ENCODE measurements around the gene B3GAT1.

B3GAT1 gene

GRCh38 chr11:134369656-134370525, 42.2 kb downstream of the B3GAT1 start:
- no peak overlapping the region for H3K4me3 ChIP-seq (ENCODE audit: low read length in 2 of 2)
- H3K27me3 ChIP-seq (ENCODE audit: control insufficient read depth in 1 of 2, insufficient read depth in 2 of 2, low read length in 2 of 2) = peaks cover 0 to 2% of the 10 kb centered on the region in 2 donors
- H3K27ac ChIP-seq (ENCODE audit: low read length) = no peak overlapping the region
- no peaks in the 10 kb centered on the region for H3K4me1 ChIP-seq (ENCODE audit: control insufficient read depth, insufficient read depth, low read length)
- H3K36me3 ChIP-seq (ENCODE audit: control insufficient read depth in 2 of 2, insufficient read depth in 2 of 2, low read length in 2 of 2) = peaks cover 0 to 6% of the 10 kb centered on the region in 2 donors
- no peak overlapping the region for H3K9ac ChIP-seq (ENCODE audit: low read length in 2 of 2)
- no peaks in the 10 kb centered on the region for H3K9me3 ChIP-seq (ENCODE audit: control insufficient read depth in 2 of 2, low read length in 2 of 2)

GRCh38 chr11:134367781-134368180, 44.3 kb downstream of the B3GAT1 start:
- no peak overlapping the region for H3K9ac ChIP-seq (ENCODE audit: low read length in 2 of 2)
- H3K27me3 ChIP-seq (ENCODE audit: control insufficient read depth in 1 of 2, insufficient read depth in 2 of 2, low read length in 2 of 2) = peaks cover 0 to 2% of the 10 kb centered on the region in 2 donors
- H3K4me1 ChIP-seq (ENCODE audit: control insufficient read depth, insufficient read depth, low read length) = no peaks in the 10 kb centered on the region
- no peak overlapping the region for H3K4me3 ChIP-seq (ENCODE audit: low read length in 2 of 2)
- H3K36me3 ChIP-seq (ENCODE audit: control insufficient read depth in 2 of 2, insufficient read depth in 2 of 2, low read length in 2 of 2) = peaks cover 0 to 6% of the 10 kb centered on the region in 2 donors
- H3K27ac ChIP-seq (ENCODE audit: low read length) = no peak overlapping the region
- H3K9me3 ChIP-seq (ENCODE audit: control insufficient read depth in 2 of 2, low read length in 2 of 2) = no peaks in the 10 kb centered on the region

GRCh38 chr11:134366254-134366653, 45.8 kb downstream of the B3GAT1 start:
- Histone ChIP-seq H3K4me1 (ENCODE audit: control insufficient read depth, insufficient read depth, low read length) (no peaks in the 10 kb centered on the region), H3K9ac (ENCODE audit: low read length in 2 of 2) (no peak overlapping the region), H3K9me3 (ENCODE audit: control insufficient read depth in 2 of 2, low read length in 2 of 2) (no peaks in the 10 kb centered on the region), H3K36me3 (ENCODE audit: control insufficient read depth in 2 of 2, insufficient read depth in 2 of 2, low read length in 2 of 2) (peaks cover 0 to 4% of the 10 kb centered on the region in 2 donors), H3K27ac (ENCODE audit: low read length) (no peak overlapping the region), H3K27me3 (ENCODE audit: control insufficient read depth in 1 of 2, insufficient read depth in 2 of 2, low read length in 2 of 2) (peaks cover 0 to 2% of the 10 kb centered on the region in 2 donors), H3K4me3 (ENCODE audit: low read length in 2 of 2) (no peak overlapping the region)

- H3K4me3 ChIP-seq (ENCODE audit: low read length in 2 of 2) = no peak overlapping the region
- H3K9me3 ChIP-seq (ENCODE audit: control insufficient read depth in 2 of 2, low read length in 2 of 2) = no peaks in the 10 kb centered on the region
- peaks cover 0 to 4% of the 10 kb centered on the region in 2 donors for H3K36me3 ChIP-seq (ENCODE audit: control insufficient read depth in 2 of 2, insufficient read depth in 2 of 2, low read length in 2 of 2)
- no peaks in the 10 kb centered on the region for H3K4me1 ChIP-seq (ENCODE audit: control insufficient read depth, insufficient read depth, low read length)
- no peak overlapping the region for H3K9ac ChIP-seq (ENCODE audit: low read length in 2 of 2)
- H3K27ac ChIP-seq (ENCODE audit: low read length) = no peak overlapping the region
- H3K27me3 ChIP-seq (ENCODE audit: control insufficient read depth in 1 of 2, insufficient read depth in 2 of 2, low read length in 2 of 2) = peaks cover 0 to 2% of the 10 kb centered on the region in 2 donors
Observed at GRCh38 chr11:134365011-134365925, 46.8 kb downstream of the B3GAT1 start.

GRCh38 chr11:134364261-134364660, 47.8 kb downstream of the B3GAT1 start:
- no peaks in the 10 kb centered on the region for H3K9me3 ChIP-seq (ENCODE audit: control insufficient read depth in 2 of 2, low read length in 2 of 2)
- no peak overlapping the region for H3K27ac ChIP-seq (ENCODE audit: low read length)
- H3K9ac ChIP-seq (ENCODE audit: low read length in 2 of 2) = no peak overlapping the region
- H3K4me3 ChIP-seq (ENCODE audit: low read length in 2 of 2) = no peak overlapping the region
- H3K36me3 ChIP-seq (ENCODE audit: control insufficient read depth in 2 of 2, insufficient read depth in 2 of 2, low read length in 2 of 2) = no peaks in the 10 kb centered on the region
- peaks cover 0 to 2% of the 10 kb centered on the region in 2 donors for H3K27me3 ChIP-seq (ENCODE audit: control insufficient read depth in 1 of 2, insufficient read depth in 2 of 2, low read length in 2 of 2)
- H3K4me1 ChIP-seq (ENCODE audit: control insufficient read depth, insufficient read depth, low read length) = no peaks in the 10 kb centered on the region

- Histone ChIP-seq H3K4me1 (ENCODE audit: control insufficient read depth, insufficient read depth, low read length) (no peaks in the 10 kb centered on the region), H3K36me3 (ENCODE audit: control insufficient read depth in 2 of 2, insufficient read depth in 2 of 2, low read length in 2 of 2) (no peaks in the 10 kb centered on the region), H3K27ac (ENCODE audit: low read length) (no peak overlapping the region), H3K9ac (ENCODE audit: low read length in 2 of 2) (no peak overlapping the region), H3K4me3 (ENCODE audit: low read length in 2 of 2) (no peak overlapping the region), H3K9me3 (ENCODE audit: control insufficient read depth in 2 of 2, low read length in 2 of 2) (no peaks in the 10 kb centered on the region), H3K27me3 (ENCODE audit: control insufficient read depth in 1 of 2, insufficient read depth in 2 of 2, low read length in 2 of 2) (peaks cover 0 to 2% of the 10 kb centered on the region in 2 donors)
Observed at GRCh38 chr11:134363592-134363991, 48.5 kb downstream of the B3GAT1 start.

- Histone ChIP-seq H3K4me3 (ENCODE audit: low read length in 2 of 2) (no peak overlapping the region), H3K27me3 (ENCODE audit: control insufficient read depth in 1 of 2, insufficient read depth in 2 of 2, low read length in 2 of 2) (peaks cover 0 to 2% of the 10 kb centered on the region in 2 donors), H3K9ac (ENCODE audit: low read length in 2 of 2) (no peak overlapping the region), H3K36me3 (ENCODE audit: control insufficient read depth in 2 of 2, insufficient read depth in 2 of 2, low read length in 2 of 2) (no peaks in the 10 kb centered on the region), H3K9me3 (ENCODE audit: control insufficient read depth in 2 of 2, low read length in 2 of 2) (no peaks in the 10 kb centered on the region), H3K27ac (ENCODE audit: low read length) (no peak overlapping the region), H3K4me1 (ENCODE audit: control insufficient read depth, insufficient read depth, low read length) (no peaks in the 10 kb centered on the region)
Observed at GRCh38 chr11:134363161-134363560, 48.9 kb downstream of the B3GAT1 start.

- no peaks in the 10 kb centered on the region for H3K9me3 ChIP-seq (ENCODE audit: control insufficient read depth in 2 of 2, low read length in 2 of 2)
Observed at GRCh38 chr11:134362192-134362901, 49.7 kb downstream of the B3GAT1 start.

GRCh38 chr11:134361661-134362060, 50.4 kb downstream of the B3GAT1 start:
- no peak overlapping the region for H3K4me3 ChIP-seq (ENCODE audit: low read length in 2 of 2)

More at GRCh38 chr11:134362192-134362901, 49.7 kb downstream of the B3GAT1 start:
- H3K4me1 ChIP-seq (ENCODE audit: control insufficient read depth, insufficient read depth, low read length) = no peaks in the 10 kb centered on the region
- peaks cover 0 to 2% of the 10 kb centered on the region in 2 donors for H3K27me3 ChIP-seq (ENCODE audit: control insufficient read depth in 1 of 2, insufficient read depth in 2 of 2, low read length in 2 of 2)
- H3K4me3 ChIP-seq (ENCODE audit: low read length in 2 of 2) = no peak overlapping the region
- no peak overlapping the region for H3K27ac ChIP-seq (ENCODE audit: low read length)
- no peak overlapping the region for H3K9ac ChIP-seq (ENCODE audit: low read length in 2 of 2)
- no peaks in the 10 kb centered on the region for H3K36me3 ChIP-seq (ENCODE audit: control insufficient read depth in 2 of 2, insufficient read depth in 2 of 2, low read length in 2 of 2)

More at GRCh38 chr11:134361661-134362060, 50.4 kb downstream of the B3GAT1 start:
- H3K27ac ChIP-seq (ENCODE audit: low read length) = no peak overlapping the region
- no peaks in the 10 kb centered on the region for H3K4me1 ChIP-seq (ENCODE audit: control insufficient read depth, insufficient read depth, low read length)
- H3K36me3 ChIP-seq (ENCODE audit: control insufficient read depth in 2 of 2, insufficient read depth in 2 of 2, low read length in 2 of 2) = no peaks in the 10 kb centered on the region
- peaks cover 0 to 2% of the 10 kb centered on the region in 2 donors for H3K27me3 ChIP-seq (ENCODE audit: control insufficient read depth in 1 of 2, insufficient read depth in 2 of 2, low read length in 2 of 2)
- H3K9ac ChIP-seq (ENCODE audit: low read length in 2 of 2) = no peak overlapping the region
- H3K9me3 ChIP-seq (ENCODE audit: control insufficient read depth in 2 of 2, low read length in 2 of 2) = no peaks in the 10 kb centered on the region
